Activated CD4-positive, CD25-positive, alpha-beta regulatory T cell treated with anti-CD3 and anti-CD28 coated beads, Interleukin-2, amount 50 U/mL, for 24 hours (primary cell): ENCODE measurements around the gene TTLL13.
A peak's percentile ranks its signal among the peaks of the same experiment; 100 is the strongest.
"Not testable (repeated sequence)": the region's sequence is repeated elsewhere in the genome, so short reads cannot be mapped to it uniquely, and the experiment has no call there.

ENCODE experiments used
- ATAC-seq, 2 donors: fragments of 150-1000 bp; cut with Tn5 transposase; one replicate each; pipeline ENCODE4 v1.10.0; 2021; ENCODE audit warnings: mild to moderate bottlenecking in 1 of 2, moderate library complexity in 1 of 2

TTLL13 gene

GRCh38 chr15:90234096-90234988 lies 15.0 kb upstream of the TTLL13 start, which contains the start of gene GDPGP1:
GDPGP1 (plus strand) TSS chr15:90234209; CDS start chr15:90240909, 6,700 bp downstream.
- peak; percentile 68 to 74 for ATAC-seq

GRCh38 chr15:90239371-90239770 lies 10.0 kb upstream of the TTLL13 start:
- ATAC-seq, result no peak

GRCh38 chr15:90240856-90241255 lies 8.5 kb upstream of the TTLL13 start:
- ATAC-seq, result no peak

GRCh38 chr15:90241343-90242192 lies 7.8 kb upstream of the TTLL13 start:
- ATAC-seq, result no peak

- no peak for ATAC-seq
These were observed 5.3 kb upstream of the TTLL13 start for GRCh38 chr15:90243943-90244639.

GRCh38 chr15:90248789-90249202 lies 560 bp upstream of the TTLL13 start:
- no peak for ATAC-seq

- ATAC-seq, result no peak
These were observed 8.4 kb downstream of the TTLL13 start for GRCh38 chr15:90257776-90258175.

- peak in 1 of 2 donors; percentile 60 for ATAC-seq
These were observed 10.2 kb downstream of the TTLL13 start for GRCh38 chr15:90259524-90259923.

GRCh38 chr15:90260731-90261130 lies 11.4 kb downstream of the TTLL13 start:
- not testable (repeated sequence) for ATAC-seq

- ATAC-seq, result no peak
These were observed 12.5 kb downstream of the TTLL13 start for GRCh38 chr15:90261811-90262210.

- no peak for ATAC-seq
These were observed 13.1 kb downstream of the TTLL13 start for GRCh38 chr15:90262426-90262825.

GRCh38 chr15:90264671-90265070 lies 15.3 kb downstream of the TTLL13 start:
- peak; percentile 19 to 21 for ATAC-seq

GRCh38 chr15:90265271-90266060 lies 16.1 kb downstream of the TTLL13 start, which contains the start of gene NGRN:
NGRN (plus strand) TSS chr15:90265672; CDS start chr15:90265713, 41 bp downstream.
- peak; percentile 93 for ATAC-seq

GRCh38 chr15:90266061-90266431 lies 16.7 kb downstream of the TTLL13 start:
- peak; percentile 9 to 13 for ATAC-seq

- no peak for ATAC-seq
These were observed 17.1 kb downstream of the TTLL13 start for GRCh38 chr15:90266485-90266884.

GRCh38 chr15:90268415-90268814 lies 19.1 kb downstream of the TTLL13 start:
- ATAC-seq, result no peak

GRCh38 chr15:90270502-90271150 lies 21.3 kb downstream of the TTLL13 start:
- ATAC-seq, result no peak

GRCh38 chr15:90271459-90272166 lies 22.3 kb downstream of the TTLL13 start:
- ATAC-seq, result no peak

GRCh38 chr15:90278467-90278866 lies 29.1 kb downstream of the TTLL13 start:
- ATAC-seq, result not testable (repeated sequence)

GRCh38 chr15:90280743-90281142 lies 31.4 kb downstream of the TTLL13 start:
- not testable (repeated sequence) for ATAC-seq

- not testable (repeated sequence) for ATAC-seq
These were observed 32.3 kb downstream of the TTLL13 start for GRCh38 chr15:90281637-90282036.
